Caco-2 (cell line): Measurements from ENCODE around the gene PLCB1. TPM values are rescaled to one million over a fixed set of nuclear protein-coding genes. Genes with fewer than 3 reads are reported as not detected.

Experiments used
- BruUV-seq: library from RNA; stranded (reverse); fragments of 400-500 nt; replicated peaks from 2 replicates; lab custom pipeline; 2021; lab: Mats Ljungman, UMichigan
- CTCF ChIA-PET: fragments of 300-600 bp; sonication (Branson Sonifier 250); formaldehyde crosslinking; loops from one replicate; lab custom pipeline; 2022; ENCODE audit warnings: antibody characterized with exemption; lab: Charles Lee
- POLR2A ChIA-PET: fragments of 300-600 bp; sonication (Branson Sonifier 250); formaldehyde crosslinking; loops from one replicate; lab custom pipeline; 2022; ENCODE audit warnings: antibody characterized with exemption; lab: Charles Lee
- DNase-seq, 2 experiments: peaks; one replicate each; pipeline versions ENCODE4 v3.0.0 to v3.0.0-alpha.2; 2020 to 2022
- H3K27me3 ChIP-seq: replicated peaks from 2 replicates; pipeline ENCODE4 v1.6.0; 2011; ENCODE audit warnings: low read length; ENCODE audit not compliant: control insufficient read depth, insufficient read depth
- H3K36me3 ChIP-seq: 2 replicates; pipeline ENCODE4 v1.5.1; 2011; ENCODE audit warnings: low read length; ENCODE audit not compliant: control insufficient read depth, insufficient read depth
- H3K4me1 ChIP-seq: fragments of 250-450 bp; sonication (Bioruptor Pico); 2 replicates; pipeline ENCODE4 v1.5.1; 2020; ENCODE audit warnings: mild to moderate bottlenecking
- H3K4me3 ChIP-seq: 2 replicates; pipeline ENCODE4 v1.5.1; 2011; ENCODE audit warnings: low read depth, mild to moderate bottlenecking, control low read depth, low read length
- H3K9me3 ChIP-seq: fragments of 250-450 bp; sonication (Bioruptor Pico); 2 replicates; pipeline ENCODE4 v1.5.1; 2020; ENCODE audit warnings: mild to moderate bottlenecking, moderate library complexity
- H3K27ac Mint-ChIP-seq: one replicate; pipeline ENCODE4 v1.8.0; 2022; ENCODE audit warnings: mixed read lengths; ENCODE audit not compliant: unreplicated experiment
- H3K27me3 Mint-ChIP-seq: one replicate; pipeline ENCODE4 v1.8.0; 2022; ENCODE audit warnings: mixed read lengths; ENCODE audit not compliant: insufficient read depth, unreplicated experiment
- H3K36me3 Mint-ChIP-seq: one replicate; pipeline ENCODE4 v1.8.0; 2022; ENCODE audit warnings: mild to moderate bottlenecking, mixed read lengths; ENCODE audit not compliant: insufficient read depth, unreplicated experiment
- H3K4me1 Mint-ChIP-seq: one replicate; pipeline ENCODE4 v1.8.0; 2022; ENCODE audit warnings: low read depth, mixed read lengths; ENCODE audit not compliant: unreplicated experiment
- H3K4me3 Mint-ChIP-seq: one replicate; pipeline ENCODE4 v1.8.0; 2022; ENCODE audit warnings: mild to moderate bottlenecking, moderate library complexity, mixed read lengths; ENCODE audit not compliant: unreplicated experiment
- H3K9me3 Mint-ChIP-seq: one replicate; pipeline ENCODE4 v1.8.0; 2022; ENCODE audit warnings: mixed read lengths; ENCODE audit not compliant: unreplicated experiment
- intact Hi-C: fragments of 100-400 bp; cut with micrococcal nuclease; formaldehyde crosslinking; loops from one replicate; pipeline ENCODE4 v1.10.0; 2022; ENCODE audit not compliant: unreplicated experiment
- total RNA-seq: library from RNA; stranded (reverse); gene quantifications from 2 replicates; pipeline ENCODE4 v1.2.3, GENCODE V29; 2022
- TF ChIP-seq, protein P1 (sequence below), 2 experiments: fragments of 200-600 bp in 1 of 2; IDR thresholded peaks; 1 replicate in 1 of 2; 2 replicates in 1 of 2; pipeline versions ENCODE4 v1.5.1 to v1.8.0; 2011 to 2022; ENCODE audit warnings: antibody characterized with exemption in 1 of 2, control low read depth in 1 of 2, inconsistent platforms in 1 of 2, low read depth in 1 of 2, low read length in 1 of 2, mild to moderate bottlenecking in 1 of 2, moderate library complexity in 1 of 2; ENCODE audit not compliant: insufficient read depth in 1 of 2, severe bottlenecking in 1 of 2, unreplicated experiment in 1 of 2

Gene PLCB1
- total RNA-seq, 1 experiment from 2014 or later, result 105 TPM

DNA sequence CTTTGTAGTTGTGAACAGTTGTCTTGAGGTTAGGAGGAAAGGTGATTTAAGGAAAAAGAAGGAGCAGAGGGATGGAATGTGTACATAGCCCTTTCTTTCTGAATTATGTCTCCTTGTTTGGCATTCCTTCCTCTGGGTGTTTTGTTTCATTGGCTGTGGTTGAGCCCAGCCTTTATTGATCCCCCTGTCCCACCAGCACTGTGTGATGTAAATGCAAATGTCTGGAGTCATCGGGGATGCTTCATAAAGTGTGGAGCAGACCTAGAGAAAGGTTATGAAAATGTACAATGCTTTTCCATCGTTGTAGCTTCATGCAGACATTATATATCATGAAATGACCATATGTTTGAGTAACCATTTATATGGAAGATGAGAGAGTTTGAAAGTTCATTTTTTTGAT is 164.5 kb downstream of the PLCB1 start:
- Mint-ChIP-seq H3K27me3 (no peaks in the 10 kb centered on the region), H3K27ac (no peak overlapping the region), H3K4me1 (peaks cover 6% of the 10 kb centered on the region), H3K4me3 (no peak overlapping the region), H3K9me3 (peaks cover 11% of the 10 kb centered on the region), H3K36me3 (peaks cover 4% of the 10 kb centered on the region)
- ChIA-PET CTCF (no interaction called here), POLR2A (no interaction called here)
- intact Hi-C loops, result no loop called here
- H3K27me3 ChIP-seq, result no peaks in the 10 kb centered on the region
- TF ChIP-seq, protein P1, sequence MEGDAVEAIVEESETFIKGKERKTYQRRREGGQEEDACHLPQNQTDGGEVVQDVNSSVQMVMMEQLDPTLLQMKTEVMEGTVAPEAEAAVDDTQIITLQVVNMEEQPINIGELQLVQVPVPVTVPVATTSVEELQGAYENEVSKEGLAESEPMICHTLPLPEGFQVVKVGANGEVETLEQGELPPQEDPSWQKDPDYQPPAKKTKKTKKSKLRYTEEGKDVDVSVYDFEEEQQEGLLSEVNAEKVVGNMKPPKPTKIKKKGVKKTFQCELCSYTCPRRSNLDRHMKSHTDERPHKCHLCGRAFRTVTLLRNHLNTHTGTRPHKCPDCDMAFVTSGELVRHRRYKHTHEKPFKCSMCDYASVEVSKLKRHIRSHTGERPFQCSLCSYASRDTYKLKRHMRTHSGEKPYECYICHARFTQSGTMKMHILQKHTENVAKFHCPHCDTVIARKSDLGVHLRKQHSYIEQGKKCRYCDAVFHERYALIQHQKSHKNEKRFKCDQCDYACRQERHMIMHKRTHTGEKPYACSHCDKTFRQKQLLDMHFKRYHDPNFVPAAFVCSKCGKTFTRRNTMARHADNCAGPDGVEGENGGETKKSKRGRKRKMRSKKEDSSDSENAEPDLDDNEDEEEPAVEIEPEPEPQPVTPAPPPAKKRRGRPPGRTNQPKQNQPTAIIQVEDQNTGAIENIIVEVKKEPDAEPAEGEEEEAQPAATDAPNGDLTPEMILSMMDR (IDR thresholded peaks at IDR 0.05; ENCODE audit: insufficient read depth in 1 of 2, low read depth in 1 of 2, low read length in 1 of 2, severe bottlenecking in 1 of 2, unreplicated experiment in 1 of 2), result no peak
- no TSS peak for BruUV-seq
- DNase-seq, result no peak
- no peaks in the 10 kb centered on the region for H3K9me3 ChIP-seq
- no peak overlapping the region for H3K4me3 ChIP-seq
- peaks cover 14% of the 10 kb centered on the region for H3K4me1 ChIP-seq
- no peaks in the 10 kb centered on the region for H3K36me3 ChIP-seq

DNA sequence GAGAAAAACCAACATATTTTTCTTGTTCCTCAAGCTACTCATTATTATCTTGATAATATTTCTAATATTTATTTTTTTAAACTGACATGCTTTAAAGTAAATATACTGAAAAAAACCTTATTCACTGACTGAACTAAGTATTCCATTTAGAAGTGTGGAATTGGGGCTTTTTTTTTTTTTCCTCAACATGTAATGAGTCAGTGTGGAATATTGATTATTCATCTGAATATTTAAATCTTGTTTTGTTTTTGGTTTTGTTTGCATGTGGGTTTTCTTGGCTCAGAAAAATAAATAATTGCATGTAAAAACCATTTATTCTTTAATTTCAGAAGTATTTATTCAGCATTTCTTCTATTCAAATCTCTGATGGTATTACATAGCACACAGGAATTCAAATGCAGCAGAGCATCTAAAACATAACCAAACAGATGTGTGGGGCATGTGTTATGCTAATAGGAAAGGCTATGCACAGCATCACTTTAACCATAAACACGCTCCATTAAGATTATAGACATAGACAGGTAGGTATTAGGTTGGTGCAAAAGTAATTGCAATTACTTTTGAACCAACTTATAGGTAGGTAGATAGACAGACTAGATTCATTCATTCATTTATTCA is 166.5 kb downstream of the PLCB1 start:
- no TSS peak for BruUV-seq
- TF ChIP-seq, protein P1 (IDR thresholded peaks at IDR 0.05; ENCODE audit: insufficient read depth in 1 of 2, low read depth in 1 of 2, low read length in 1 of 2, severe bottlenecking in 1 of 2, unreplicated experiment in 1 of 2), result no peak
- Mint-ChIP-seq H3K4me3 (no peak overlapping the region), H3K9me3 (peaks cover 11% of the 10 kb centered on the region), H3K4me1 (peaks cover 6% of the 10 kb centered on the region), H3K27ac (no peak overlapping the region), H3K36me3 (peaks cover 8% of the 10 kb centered on the region), H3K27me3 (no peaks in the 10 kb centered on the region)
- ChIA-PET CTCF (interaction anchor here (0.6 kb wide), 1 partner anchor 33 kb away, joined by 3 read pairs; no protein-coding TSS in a partner anchor), POLR2A (no interaction called here)
- peaks cover 4% of the 10 kb centered on the region for H3K4me1 ChIP-seq
- no peaks in the 10 kb centered on the region for H3K27me3 ChIP-seq
- H3K36me3 ChIP-seq, result no peaks in the 10 kb centered on the region
- DNase-seq, result no peak
- H3K9me3 ChIP-seq, result no peaks in the 10 kb centered on the region
- intact Hi-C loops, result no loop called here
- no peak overlapping the region for H3K4me3 ChIP-seq

- Histone ChIP-seq H3K4me1 (peaks cover 4% of the 10 kb centered on the region), H3K36me3 (no peaks in the 10 kb centered on the region), H3K4me3 (no peak overlapping the region), H3K27me3 (no peaks in the 10 kb centered on the region), H3K9me3 (no peaks in the 10 kb centered on the region)
- Mint-ChIP-seq H3K4me3 (no peak overlapping the region), H3K9me3 (peaks cover 11% of the 10 kb centered on the region), H3K4me1 (peaks cover 6% of the 10 kb centered on the region), H3K27me3 (no peaks in the 10 kb centered on the region), H3K27ac (no peak overlapping the region), H3K36me3 (peaks cover 8% of the 10 kb centered on the region)
- intact Hi-C loops, result no loop called here
- BruUV-seq, result no TSS peak
- no peak for DNase-seq
- TF ChIP-seq, protein P1 (IDR thresholded peaks at IDR 0.05; ENCODE audit: insufficient read depth in 1 of 2, low read depth in 1 of 2, low read length in 1 of 2, severe bottlenecking in 1 of 2, unreplicated experiment in 1 of 2), result no peak
- ChIA-PET CTCF (no interaction called here), POLR2A (no interaction called here)
These were observed 167.9 kb downstream of the PLCB1 start for GRCh38 chr20:8299921-8300320.
